ENCODE measurements around the gene BPI.
A peak's percentile ranks its signal among the peaks of the same experiment; 100 is the strongest.

The BPI gene

GRCh38 chr20:38358556-38358955 lies 54.6 kb downstream of the BPI start:
- no peak overlapping the region for H3K4me3 ChIP-seq (ENCODE audit: low read depth, low read length)
- no peak for DNase-seq (ENCODE audit: low read depth)
- TF ChIP-seq CTCF (IDR thresholded peaks at IDR 0.05; ENCODE audit: low read depth, low read length) (no peak), MAX (IDR thresholded peaks at IDR 0.05; ENCODE audit: low read depth, low read length) (no peak), POLR2A (IDR thresholded peaks at IDR 0.05; ENCODE audit: extremely low read depth, insufficient read length) (no peak), MYC (IDR thresholded peaks at IDR 0.05; ENCODE audit: low read depth, low read length) (no peak)

- H3K4me3 ChIP-seq (ENCODE audit: low read depth, low read length), result no peak overlapping the region
- no peak for DNase-seq (ENCODE audit: low read depth)
- TF ChIP-seq POLR2A (IDR thresholded peaks at IDR 0.05; ENCODE audit: extremely low read depth, insufficient read length) (no peak), MYC (IDR thresholded peaks at IDR 0.05; ENCODE audit: low read depth, low read length) (no peak), CTCF (IDR thresholded peaks at IDR 0.05; ENCODE audit: low read depth, low read length) (no peak), MAX (IDR thresholded peaks at IDR 0.05; ENCODE audit: low read depth, low read length) (no peak)
Measured at GRCh38 chr20:38363004-38363747, 59.2 kb downstream of the BPI start.

- H3K4me3 ChIP-seq (ENCODE audit: low read depth, low read length), result no peak overlapping the region
- TF ChIP-seq CTCF (IDR thresholded peaks at IDR 0.05; ENCODE audit: low read depth, low read length) (no peak), POLR2A (IDR thresholded peaks at IDR 0.05; ENCODE audit: extremely low read depth, insufficient read length) (no peak), MYC (IDR thresholded peaks at IDR 0.05; ENCODE audit: low read depth, low read length) (no peak), MAX (IDR thresholded peaks at IDR 0.05; ENCODE audit: low read depth, low read length) (no peak)
- DNase-seq (ENCODE audit: low read depth), result peak; percentile 64
Measured at GRCh38 chr20:38369389-38369788, 65.4 kb downstream of the BPI start.

- no peak for DNase-seq (ENCODE audit: low read depth)
- TF ChIP-seq MAX (IDR thresholded peaks at IDR 0.05; ENCODE audit: low read depth, low read length) (no peak), MYC (IDR thresholded peaks at IDR 0.05; ENCODE audit: low read depth, low read length) (no peak), POLR2A (IDR thresholded peaks at IDR 0.05; ENCODE audit: extremely low read depth, insufficient read length) (no peak), CTCF (IDR thresholded peaks at IDR 0.05; ENCODE audit: low read depth, low read length) (no peak)
Measured at GRCh38 chr20:38372806-38373205, 68.8 kb downstream of the BPI start.

GRCh38 chr20:38373231-38373867 lies 69.4 kb downstream of the BPI start:
- no peak for DNase-seq (ENCODE audit: low read depth)
- no peak overlapping the region for H3K4me3 ChIP-seq (ENCODE audit: low read depth, low read length)
- no peak for TF ChIP-seq MYC (IDR thresholded peaks at IDR 0.05; ENCODE audit: low read depth, low read length)
- no peak for TF ChIP-seq MAX (IDR thresholded peaks at IDR 0.05; ENCODE audit: low read depth, low read length)
- no peak for TF ChIP-seq POLR2A (IDR thresholded peaks at IDR 0.05; ENCODE audit: extremely low read depth, insufficient read length)
- TF ChIP-seq CTCF (IDR thresholded peaks at IDR 0.05; ENCODE audit: low read depth, low read length), result no peak

More at GRCh38 chr20:38372806-38373205, 68.8 kb downstream of the BPI start:
- H3K4me3 ChIP-seq (ENCODE audit: low read depth, low read length), result no peak overlapping the region
